ENCODE results near the gene CARMIL1.

Gene CARMIL1

DNA sequence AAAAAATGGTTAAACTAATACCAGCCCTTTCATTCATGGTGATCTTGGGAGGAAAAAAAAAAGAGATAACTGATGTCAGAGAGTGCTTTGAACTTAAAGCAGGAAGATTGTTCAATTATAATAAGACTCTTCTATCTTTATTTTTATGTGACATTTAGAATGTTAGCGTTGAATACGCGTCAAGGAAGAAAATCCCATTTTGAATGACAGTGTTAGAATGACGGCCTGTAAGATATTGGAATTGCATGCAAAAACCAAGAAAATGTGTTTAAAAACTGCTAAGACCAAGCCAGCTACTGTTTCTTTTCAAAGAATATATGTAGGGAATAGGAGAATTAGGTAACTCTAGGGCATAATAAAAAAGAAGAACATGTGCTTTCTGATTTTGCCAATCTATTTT, 123.0 kb downstream of the CARMIL1 start:
- no peak for TF ChIP-seq GATA2 (IDR thresholded peaks at IDR 0.05; ENCODE audit: low read depth, low read length)
- no peak for TF ChIP-seq GATA3 (IDR thresholded peaks at IDR 0.05; ENCODE audit: low read depth, low read length)

DNA sequence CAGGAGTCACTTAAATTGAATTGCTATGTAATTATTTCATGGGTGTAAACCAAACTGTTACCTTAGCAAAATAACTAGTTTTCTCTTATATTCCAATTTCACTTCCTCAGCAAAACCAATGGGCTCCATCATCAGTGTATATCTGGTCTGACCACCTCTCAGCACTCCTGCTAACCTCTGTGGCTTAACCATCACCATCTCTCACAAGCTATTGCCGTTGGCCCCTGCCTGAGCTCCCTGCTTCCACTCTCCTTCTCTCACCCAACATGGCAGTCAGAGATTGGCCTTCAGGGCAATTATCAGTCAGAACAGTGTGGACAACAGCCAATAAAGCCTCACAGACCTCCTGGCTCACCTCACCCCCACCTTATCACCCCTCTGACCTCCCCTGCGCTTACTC, 124.0 kb downstream of the CARMIL1 start:
- TF ChIP-seq GATA2 (IDR thresholded peaks at IDR 0.05; ENCODE audit: low read depth, low read length) (no peak), GATA3 (IDR thresholded peaks at IDR 0.05; ENCODE audit: low read depth, low read length) (no peak)

DNA sequence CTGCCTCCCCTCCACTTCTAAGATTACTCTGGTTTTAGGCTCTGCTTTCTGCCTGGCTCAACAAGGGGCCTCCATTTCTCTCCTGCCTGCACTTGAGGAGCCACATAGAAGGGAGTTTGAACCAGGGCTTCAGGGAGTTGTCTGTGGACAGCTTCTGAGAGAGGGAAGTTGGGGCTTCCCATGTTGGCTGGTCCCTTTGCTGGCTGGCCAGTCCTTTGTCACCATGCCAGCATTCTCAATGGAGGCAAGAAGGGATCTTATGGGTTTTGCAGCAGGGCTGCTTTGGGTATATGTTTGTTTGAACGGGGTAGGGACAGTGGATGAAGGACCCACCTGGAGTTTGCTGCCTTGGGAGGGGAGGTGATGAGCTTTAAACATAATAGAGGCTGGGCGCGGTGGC, 124.9 kb downstream of the CARMIL1 start:
- TF ChIP-seq GATA2 (IDR thresholded peaks at IDR 0.05; ENCODE audit: low read depth, low read length): no peak
- TF ChIP-seq GATA3 (IDR thresholded peaks at IDR 0.05; ENCODE audit: low read depth, low read length): no peak

- no peak for TF ChIP-seq GATA2 (IDR thresholded peaks at IDR 0.05; ENCODE audit: low read depth, low read length)
- no peak for TF ChIP-seq GATA3 (IDR thresholded peaks at IDR 0.05; ENCODE audit: low read depth, low read length)
Measured at GRCh38 chr6:25404693-25405169, 125.6 kb downstream of the CARMIL1 start.

- TF ChIP-seq GATA2 (IDR thresholded peaks at IDR 0.05; ENCODE audit: low read depth, low read length) (no peak), GATA3 (IDR thresholded peaks at IDR 0.05; ENCODE audit: low read depth, low read length) (no peak)
Measured at GRCh38 chr6:25405442-25405841, 126.3 kb downstream of the CARMIL1 start.

DNA sequence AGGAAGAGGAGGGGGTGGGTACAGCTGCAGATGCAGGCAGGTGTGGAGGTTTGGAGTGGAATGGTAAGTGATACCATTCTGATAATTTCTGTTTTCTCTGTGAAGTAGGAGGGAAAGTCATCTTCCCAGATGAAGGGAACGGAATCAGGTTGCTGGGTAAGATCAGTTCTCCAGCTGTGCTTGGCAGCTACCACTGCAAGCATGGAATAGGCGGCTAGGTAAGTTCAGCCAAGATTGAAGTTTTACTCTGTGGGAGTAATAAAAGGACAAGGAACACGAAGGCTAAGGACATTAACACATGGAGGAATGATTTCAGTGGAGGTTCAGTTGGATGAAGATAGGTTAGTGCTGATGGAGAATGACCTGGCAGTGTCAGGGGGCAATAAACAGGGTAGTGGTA, 128.3 kb downstream of the CARMIL1 start:
- TF ChIP-seq GATA2 (IDR thresholded peaks at IDR 0.05; ENCODE audit: low read depth, low read length) (no peak), GATA3 (IDR thresholded peaks at IDR 0.05; ENCODE audit: low read depth, low read length) (no peak)

GRCh38 chr6:25410102-25410501, 130.9 kb downstream of the CARMIL1 start:
- TF ChIP-seq GATA2 (IDR thresholded peaks at IDR 0.05; ENCODE audit: low read depth, low read length) (no peak), GATA3 (IDR thresholded peaks at IDR 0.05; ENCODE audit: low read depth, low read length) (no peak)

DNA sequence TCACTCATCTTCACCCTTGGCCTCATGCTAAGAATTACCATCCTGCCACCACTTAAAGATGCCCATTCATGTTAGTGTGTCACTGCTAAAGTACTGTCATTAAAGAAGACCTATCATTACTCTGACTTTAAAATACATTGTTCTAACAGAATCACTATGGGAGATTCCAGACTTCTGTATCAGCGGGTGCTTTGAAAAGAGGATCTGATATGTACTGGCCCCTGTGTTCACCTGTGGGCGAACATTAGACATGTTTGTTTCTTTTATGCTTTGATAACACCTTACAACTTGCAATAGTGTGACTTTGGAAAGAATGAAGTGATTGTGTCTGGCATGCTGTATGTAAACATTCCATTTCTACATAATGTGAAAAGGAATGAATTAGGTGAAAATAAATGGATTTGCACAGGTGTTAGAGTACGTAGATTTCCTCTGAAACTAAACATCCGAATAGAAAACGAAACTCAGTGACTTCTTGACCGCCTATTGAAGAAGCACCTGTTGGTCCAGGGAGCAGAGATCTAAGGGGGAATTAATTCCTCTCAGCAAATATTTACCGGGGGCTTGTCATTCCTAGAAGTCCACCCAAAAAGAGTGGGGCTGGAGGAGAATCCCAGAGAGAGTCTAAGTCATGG, 132.3 kb downstream of the CARMIL1 start:
- TF ChIP-seq GATA3 (IDR thresholded peaks at IDR 0.05; ENCODE audit: low read depth, low read length): no peak
- TF ChIP-seq GATA2 (IDR thresholded peaks at IDR 0.05; ENCODE audit: low read depth, low read length): no peak

- TF ChIP-seq GATA3 (IDR thresholded peaks at IDR 0.05; ENCODE audit: low read depth, low read length) (no peak), GATA2 (IDR thresholded peaks at IDR 0.05; ENCODE audit: low read depth, low read length) (no peak)
Measured at GRCh38 chr6:25413207-25413905, 134.2 kb downstream of the CARMIL1 start.

- TF ChIP-seq GATA2 (IDR thresholded peaks at IDR 0.05; ENCODE audit: low read depth, low read length) (no peak), GATA3 (IDR thresholded peaks at IDR 0.05; ENCODE audit: low read depth, low read length) (no peak)
Measured at GRCh38 chr6:25414168-25414567, 135.0 kb downstream of the CARMIL1 start.

- TF ChIP-seq GATA3 (IDR thresholded peaks at IDR 0.05; ENCODE audit: low read depth, low read length) (no peak), GATA2 (IDR thresholded peaks at IDR 0.05; ENCODE audit: low read depth, low read length) (no peak)
Measured at GRCh38 chr6:25414755-25415154, 135.6 kb downstream of the CARMIL1 start.

- TF ChIP-seq GATA2 (IDR thresholded peaks at IDR 0.05; ENCODE audit: low read depth, low read length) (no peak), GATA3 (IDR thresholded peaks at IDR 0.05; ENCODE audit: low read depth, low read length) (no peak)
Measured at GRCh38 chr6:25415274-25415673, 136.1 kb downstream of the CARMIL1 start.

GRCh38 chr6:25415701-25416100, 136.5 kb downstream of the CARMIL1 start:
- no peak for TF ChIP-seq GATA2 (IDR thresholded peaks at IDR 0.05; ENCODE audit: low read depth, low read length)
- TF ChIP-seq GATA3 (IDR thresholded peaks at IDR 0.05; ENCODE audit: low read depth, low read length): no peak

DNA sequence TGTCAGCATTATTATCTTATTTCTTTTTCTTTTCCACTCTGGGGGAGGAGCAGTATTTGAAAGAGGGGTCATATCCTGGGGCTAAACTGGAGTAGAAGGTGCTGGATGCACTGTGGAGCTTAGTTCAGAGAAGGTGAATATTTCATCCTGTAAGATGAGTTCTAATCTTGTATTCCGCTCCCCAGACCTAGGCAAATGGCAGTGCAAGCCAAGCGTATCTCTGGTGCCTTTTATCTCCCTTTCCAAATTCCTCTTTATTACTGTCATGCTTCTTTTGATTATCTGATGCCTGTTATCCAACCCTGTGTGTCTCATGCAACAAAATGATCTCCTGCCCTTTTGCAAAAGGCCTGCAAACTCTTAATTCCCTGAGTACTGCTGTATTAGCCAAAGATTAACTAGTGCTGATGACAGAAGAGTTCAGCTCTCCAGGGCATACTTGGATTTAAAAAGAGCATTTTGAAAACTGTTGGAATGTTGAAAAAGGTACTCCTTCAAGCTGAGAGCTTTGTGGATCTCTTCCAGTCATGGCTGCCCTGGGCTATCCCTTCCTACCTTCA, 138.0 kb downstream of the CARMIL1 start:
- TF ChIP-seq GATA2 (IDR thresholded peaks at IDR 0.05; ENCODE audit: low read depth, low read length) (peak; percentile 23; the same call in 1 of the 2 replicates), GATA3 (IDR thresholded peaks at IDR 0.05; ENCODE audit: low read depth, low read length) (no peak)

All from SH-SY5Y (cell line).